Sigmoid colon (tissue), 4 donors: ENCODE measurements around the gene LCORL.

Source experiments
- CTCF ChIP-seq, 4 experiments: fragments of 450-650 bp in 3 of 4; fragments of 200-600 bp in 1 of 4; IDR thresholded peaks; one replicate each; pipeline ENCODE4 v1.5.1; 2016 to 2019; ENCODE audit warnings: antibody characterized with exemption in 4 of 4, mild to moderate bottlenecking in 3 of 4, moderate library complexity in 2 of 4
- EP300 ChIP-seq, 4 donors: sonication (generic); formaldehyde crosslinking; IDR thresholded peaks; one replicate each; pipeline ENCODE4 v1.6.1; 2017; ENCODE audit warnings: antibody characterized with exemption in 4 of 4
- POLR2A ChIP-seq, 2 donors: fragments of 450-650 bp; IDR thresholded peaks; one replicate each; pipeline ENCODE4 v1.6.1; 2016; ENCODE audit warnings: antibody characterized with exemption in 2 of 2, mild to moderate bottlenecking in 2 of 2, moderate library complexity in 2 of 2

GRCh38 chr4:18041114-18041513 is 19.6 kb upstream of the LCORL start:
- TF ChIP-seq CTCF (IDR thresholded peaks at IDR 0.05) = no peak
- no peak for TF ChIP-seq EP300 (IDR thresholded peaks at IDR 0.05)
- no peak for TF ChIP-seq POLR2A (IDR thresholded peaks at IDR 0.05)
